Neural cell (in vitro differentiated cells): ENCODE data around the gene PARD6G. TPM values are rescaled to one million over a fixed set of nuclear protein-coding genes. Genes with fewer than 3 reads are reported as not detected.

Experiments
- H2AFZ ChIP-seq: fragments of 200-600, 300-800 bp; sonication (generic), shearing (Covaris generic); 2 replicates; pipeline ENCODE4 v1.6.0; 2014; ENCODE audit warnings: low read depth, mild to moderate bottlenecking, antibody characterized with exemption, low read length, moderate library complexity
- H3F3A ChIP-seq: fragments of 200-600 bp; shearing (Covaris generic); 2 replicates; pipeline ENCODE4 v1.6.1; 2016; ENCODE audit warnings: mild to moderate bottlenecking, moderate library complexity, mixed read lengths, antibody characterized with exemption, low read length; ENCODE audit not compliant: insufficient read depth, poor library complexity, severe bottlenecking
- H3K27ac ChIP-seq: fragments of 200-600, 300-800 bp; sonication (generic), shearing (Covaris generic); 2 replicates; pipeline ENCODE4 v1.5.1; 2014; ENCODE audit warnings: mild to moderate bottlenecking, low read length, moderate library complexity
- H3K27me3 ChIP-seq: fragments of 300-800, 200-600 bp; sonication (generic), shearing (Covaris generic); 2 replicates; pipeline ENCODE4 v1.6.0; 2014; ENCODE audit warnings: mild to moderate bottlenecking, low read depth, low read length, moderate library complexity; ENCODE audit not compliant: insufficient read depth
- H3K36me3 ChIP-seq: fragments of 300-800, 200-600 bp; sonication (generic), shearing (Covaris generic); 2 replicates; pipeline ENCODE4 v1.5.1; 2014; ENCODE audit warnings: mild to moderate bottlenecking, antibody characterized with exemption, low read length, moderate library complexity; ENCODE audit not compliant: insufficient read depth
- H3K4me2 ChIP-seq: fragments of 300-800, 200-600 bp; sonication (generic), shearing (Covaris generic); 2 replicates; pipeline ENCODE4 v1.6.0; 2014; ENCODE audit warnings: mild to moderate bottlenecking, low read length
- H3K4me3 ChIP-seq: fragments of 300-800, 200-600 bp; sonication (generic), shearing (Covaris generic); 2 replicates; pipeline ENCODE4 v1.5.1; 2014; ENCODE audit warnings: mild to moderate bottlenecking, low read length, moderate library complexity
- H3K79me2 ChIP-seq: fragments of 200-600 bp; shearing (Covaris generic); replicated peaks from 2 replicates; pipeline ENCODE4 v1.6.0; 2014; ENCODE audit warnings: mild to moderate bottlenecking, low read length, moderate library complexity; ENCODE audit not compliant: insufficient read depth
- H3K9ac ChIP-seq: fragments of 300-800, 200-600 bp; sonication (generic), shearing (Covaris generic); 2 replicates; pipeline ENCODE4 v1.6.1; 2016; ENCODE audit warnings: mild to moderate bottlenecking, low read length, mixed read lengths
- H3K9me2 ChIP-seq: fragments of 200-600 bp; shearing (Covaris generic); 2 replicates; pipeline ENCODE4 v1.6.1; 2016; ENCODE audit warnings: mild to moderate bottlenecking, low read length, mixed read lengths; ENCODE audit not compliant: insufficient read depth
- H3K9me3 ChIP-seq: fragments of 200-600, 300-800 bp; sonication (generic), shearing (Covaris generic); 2 replicates; pipeline ENCODE4 v1.6.1; 2016; ENCODE audit warnings: mild to moderate bottlenecking, mixed run types, low read length, moderate library complexity, mixed read lengths
- H4K20me1 ChIP-seq: fragments of 200-600 bp; shearing (Covaris generic); 2 replicates; pipeline ENCODE4 v1.6.1; 2016; ENCODE audit warnings: mild to moderate bottlenecking, mixed run types; ENCODE audit not compliant: insufficient read depth
- EP300 ChIP-seq: fragments of 450-650 bp; conservative IDR thresholded peaks from 2 replicates; pipeline ENCODE4 v1.6.1; 2014; ENCODE audit warnings: antibody characterized with exemption, mild to moderate bottlenecking, moderate library complexity; ENCODE audit not compliant: poor library complexity, severe bottlenecking
- EZH2 ChIP-seq: fragments of 200-600, 300-800 bp; shearing (Covaris generic), sonication (generic); IDR thresholded peaks from 2 replicates; pipeline ENCODE4 v1.6.1; 2014; ENCODE audit warnings: antibody characterized with exemption, low read length, borderline replicate concordance, mild to moderate bottlenecking; ENCODE audit not compliant: insufficient read depth, poor library complexity, severe bottlenecking
- MXI1 ChIP-seq: fragments of 450-650 bp; conservative IDR thresholded peaks from 2 replicates; pipeline ENCODE4 v1.6.1; 2014; ENCODE audit warnings: antibody characterized with exemption, mild to moderate bottlenecking; ENCODE audit not compliant: poor library complexity, severe bottlenecking
- POLR2AphosphoS5 ChIP-seq: IDR thresholded peaks from 2 replicates; pipeline ENCODE4 v1.6.1; 2012
- RAD21 ChIP-seq: fragments of 450-650 bp; conservative IDR thresholded peaks from 2 replicates; pipeline ENCODE4 v1.6.1; 2014; ENCODE audit warnings: antibody characterized with exemption, mild to moderate bottlenecking, moderate library complexity
- REST ChIP-seq: IDR thresholded peaks from 2 replicates; pipeline ENCODE4 v1.6.1; 2012; ENCODE audit warnings: borderline replicate concordance
- SMC3 ChIP-seq: fragments of 450-650 bp; conservative IDR thresholded peaks from 2 replicates; pipeline ENCODE4 v1.6.1; 2014; ENCODE audit warnings: antibody characterized with exemption, mild to moderate bottlenecking, moderate library complexity; ENCODE audit not compliant: poor library complexity
- TAF1 ChIP-seq: IDR thresholded peaks from 2 replicates; pipeline ENCODE4 v1.6.1; 2012; ENCODE audit warnings: low read depth
- polyA plus RNA-seq: library from polyadenylated mRNA; depleted of rRNA; stranded (reverse); fragments of >200 nt; gene quantifications from 2 replicates; pipeline ENCODE4 v1.2.3, GENCODE V29; 2014
- TF ChIP-seq, protein P1 (sequence below): fragments of 450-650 bp; IDR thresholded peaks from 2 replicates; pipeline ENCODE4 v1.5.1; 2014; ENCODE audit warnings: antibody characterized with exemption, mild to moderate bottlenecking, moderate library complexity; ENCODE audit not compliant: poor library complexity, severe bottlenecking

Gene PARD6G
- polyA plus RNA-seq, 1 donor from 2014 or later: 9.3 TPM

- Histone ChIP-seq H3K36me3 (no peaks in the 10 kb centered on the region), H4K20me1 (no peaks in the 10 kb centered on the region), H3F3A (no peaks in the 10 kb centered on the region), H3K9ac (no peak overlapping the region), H3K4me3 (no peak overlapping the region), H3K4me2 (no peak overlapping the region), H3K27me3 (no peaks in the 10 kb centered on the region), H2AFZ (no peak overlapping the region), H3K27ac (no peak overlapping the region), H3K79me2 (peaks cover 42% of the 10 kb centered on the region), H3K9me2 (no peaks in the 10 kb centered on the region), H3K9me3 (no peaks in the 10 kb centered on the region)
- TF ChIP-seq RAD21 (no peak), SMC3 (no peak), TAF1 (no peak), EP300 (no peak), POLR2AphosphoS5 (no peak), EZH2 (no peak), MXI1 (no peak), REST (no peak)
- TF ChIP-seq, protein P1, sequence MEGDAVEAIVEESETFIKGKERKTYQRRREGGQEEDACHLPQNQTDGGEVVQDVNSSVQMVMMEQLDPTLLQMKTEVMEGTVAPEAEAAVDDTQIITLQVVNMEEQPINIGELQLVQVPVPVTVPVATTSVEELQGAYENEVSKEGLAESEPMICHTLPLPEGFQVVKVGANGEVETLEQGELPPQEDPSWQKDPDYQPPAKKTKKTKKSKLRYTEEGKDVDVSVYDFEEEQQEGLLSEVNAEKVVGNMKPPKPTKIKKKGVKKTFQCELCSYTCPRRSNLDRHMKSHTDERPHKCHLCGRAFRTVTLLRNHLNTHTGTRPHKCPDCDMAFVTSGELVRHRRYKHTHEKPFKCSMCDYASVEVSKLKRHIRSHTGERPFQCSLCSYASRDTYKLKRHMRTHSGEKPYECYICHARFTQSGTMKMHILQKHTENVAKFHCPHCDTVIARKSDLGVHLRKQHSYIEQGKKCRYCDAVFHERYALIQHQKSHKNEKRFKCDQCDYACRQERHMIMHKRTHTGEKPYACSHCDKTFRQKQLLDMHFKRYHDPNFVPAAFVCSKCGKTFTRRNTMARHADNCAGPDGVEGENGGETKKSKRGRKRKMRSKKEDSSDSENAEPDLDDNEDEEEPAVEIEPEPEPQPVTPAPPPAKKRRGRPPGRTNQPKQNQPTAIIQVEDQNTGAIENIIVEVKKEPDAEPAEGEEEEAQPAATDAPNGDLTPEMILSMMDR: no peak
Measured at GRCh38 chr18:80244167-80244566, 3.1 kb downstream of the PARD6G start.

- Histone ChIP-seq H3K79me2 (peaks cover 45% of the 10 kb centered on the region), H3K27ac (no peak overlapping the region), H2AFZ (no peak overlapping the region), H3K27me3 (no peaks in the 10 kb centered on the region), H3K36me3 (no peaks in the 10 kb centered on the region), H3K4me2 (no peak overlapping the region), H4K20me1 (no peaks in the 10 kb centered on the region), H3F3A (no peaks in the 10 kb centered on the region), H3K9me3 (no peaks in the 10 kb centered on the region), H3K9ac (no peak overlapping the region), H3K4me3 (no peak overlapping the region), H3K9me2 (no peaks in the 10 kb centered on the region)
- TF ChIP-seq EP300 (no peak), MXI1 (no peak), SMC3 (no peak), REST (no peak), TAF1 (no peak), POLR2AphosphoS5 (no peak), RAD21 (no peak), EZH2 (no peak)
- TF ChIP-seq, protein P1: no peak
Measured at GRCh38 chr18:80243204-80243603, 4.1 kb downstream of the PARD6G start.
